Measurements from ENCODE around the gene KHDC3L. TPM values are rescaled to one million over a fixed set of nuclear protein-coding genes. Genes with fewer than 3 reads are reported as not detected.
A peak's percentile ranks its signal among the peaks of the same experiment; 100 is the strongest.
"Not testable (repeated sequence)": the region's sequence is repeated elsewhere in the genome, so short reads cannot be mapped to it uniquely, and the experiment has no call there.

The KHDC3L gene
- total RNA-seq, 4 donors from 2014 or later: not detected

GRCh38 chr6:73391675-73392074, 29.2 kb downstream of the KHDC3L start:
- H3K36me3 ChIP-seq: no peaks in the 10 kb centered on the region
- 79 to 84% methylated on average over 2 of the region's 2 CpGs for WGBS, 2 donors (ENCODE audit: low coverage in 1 of 2)
- no peak for ATAC-seq
- no peaks in the 10 kb centered on the region for H3K9me3 ChIP-seq
- H3K27me3 ChIP-seq: no peaks in the 10 kb centered on the region
- H3K4me1 ChIP-seq: peaks cover 0 to 12% (median 0%) of the 10 kb centered on the region in 3 donors
- TF ChIP-seq CTCF (IDR thresholded peaks at IDR 0.05) (no peak), POLR2AphosphoS5 (IDR thresholded peaks at IDR 0.05) (no peak), EP300 (IDR thresholded peaks at IDR 0.05) (no peak), POLR2A (IDR thresholded peaks at IDR 0.05) (no peak)
- no peak overlapping the region for H3K4me3 ChIP-seq
- H3K27ac ChIP-seq: no peak overlapping the region

GRCh38 chr6:73392188-73392587, 29.7 kb downstream of the KHDC3L start:
- 66 to 88% methylated on average over 1 to 4 of the region's 4 CpGs for WGBS, 2 donors (ENCODE audit: low coverage in 1 of 2)
- ATAC-seq, H3K27ac ChIP-seq, H3K27me3 ChIP-seq, H3K4me3 ChIP-seq, H3K36me3 ChIP-seq, H3K9me3 ChIP-seq: not testable (repeated sequence)
- H3K4me1 ChIP-seq: peaks cover 0 to 12% (median 0%) of the 10 kb centered on the region in 3 donors

DNA sequence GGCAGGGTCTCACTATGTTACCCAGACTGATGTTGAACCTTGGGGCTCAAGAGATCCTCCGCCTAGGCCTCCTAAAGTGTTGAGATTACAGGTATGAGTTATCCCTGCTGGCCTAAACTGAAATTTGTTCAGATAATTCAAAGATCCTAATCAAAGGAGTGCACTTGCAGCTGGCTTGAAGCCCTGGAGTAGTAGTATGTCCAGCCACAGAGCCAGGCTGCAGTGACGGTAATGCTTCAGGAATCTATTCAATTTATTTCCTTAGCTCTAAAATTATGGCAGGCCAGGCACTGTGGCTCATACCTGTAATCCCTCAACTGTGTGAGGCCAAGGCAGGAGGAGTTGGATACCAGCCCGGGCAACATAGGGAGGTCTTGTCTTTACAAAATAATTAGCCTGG, 30.8 kb downstream of the KHDC3L start:
- no peaks in the 10 kb centered on the region for H3K36me3 ChIP-seq
- no peaks in the 10 kb centered on the region for H3K27me3 ChIP-seq
- no peaks in the 10 kb centered on the region for H3K9me3 ChIP-seq
- no peak overlapping the region for H3K27ac ChIP-seq
- no peak overlapping the region for H3K4me3 ChIP-seq
- TF ChIP-seq POLR2AphosphoS5 (IDR thresholded peaks at IDR 0.05) (no peak), CTCF (IDR thresholded peaks at IDR 0.05) (no peak), EP300 (IDR thresholded peaks at IDR 0.05) (no peak), POLR2A (IDR thresholded peaks at IDR 0.05) (no peak)
- 96% methylated on average over 3 of the region's 3 CpGs; no CpG with 5 or more reads in 1 of the 2 donors for WGBS, 2 donors (ENCODE audit: low coverage in 1 of 2)
- peaks cover 0 to 11% (median 0%) of the 10 kb centered on the region in 3 donors for H3K4me1 ChIP-seq
- ATAC-seq: no peak

- H3K27me3 ChIP-seq: no peaks in the 10 kb centered on the region
- H3K36me3 ChIP-seq: no peaks in the 10 kb centered on the region
- H3K9me3 ChIP-seq: no peaks in the 10 kb centered on the region
- peak; percentile 87 for ATAC-seq
- H3K4me1 ChIP-seq: no peaks in the 10 kb centered on the region
- H3K4me3 ChIP-seq: peak within 1 kb of the TSS in 1 of 2 donors; percentile 46
- WGBS, 2 donors (ENCODE audit: low coverage in 1 of 2): 86 to 96% methylated on average over 10 to 34 of the region's 54 CpGs
- H3K27ac ChIP-seq: peak within 1 kb of the TSS in 3 of 4 donors; percentile 24 to 79 (median 73)
- TF ChIP-seq EP300 (IDR thresholded peaks at IDR 0.05): no peak
- TF ChIP-seq POLR2A (IDR thresholded peaks at IDR 0.05): no peak
- TF ChIP-seq POLR2AphosphoS5 (IDR thresholded peaks at IDR 0.05): no peak
- no peak for TF ChIP-seq CTCF (IDR thresholded peaks at IDR 0.05)
These were observed 32.3 kb downstream of the KHDC3L start, which contains the start of gene DDX43 for GRCh38 chr6:73394577-73395354. TSS of gene DDX43 (plus strand) at chr6:73394828. CDS start at chr6:73394906, 78 bp downstream.

- TF ChIP-seq EP300 (IDR thresholded peaks at IDR 0.05) (no peak), CTCF (IDR thresholded peaks at IDR 0.05) (no peak), POLR2AphosphoS5 (IDR thresholded peaks at IDR 0.05) (no peak), POLR2A (IDR thresholded peaks at IDR 0.05) (no peak)
- H3K9me3 ChIP-seq: no peaks in the 10 kb centered on the region
- H3K4me3 ChIP-seq: no peak overlapping the region
- H3K27ac ChIP-seq: no peak overlapping the region
- WGBS, 2 donors (ENCODE audit: low coverage in 1 of 2): 91 to 100% methylated on average over 4 to 6 of the region's 10 CpGs
- ATAC-seq: no peak
- H3K36me3 ChIP-seq: no peaks in the 10 kb centered on the region
- no peaks in the 10 kb centered on the region for H3K4me1 ChIP-seq
- no peaks in the 10 kb centered on the region for H3K27me3 ChIP-seq
These were observed 33.4 kb downstream of the KHDC3L start for GRCh38 chr6:73395875-73396274.

Measured in gastroesophageal sphincter (tissue), 4 donors.